Heart left ventricle (tissue), 16 donors: ENCODE measurements around the gene ABTB2. TPM values are rescaled to one million over a fixed set of nuclear protein-coding genes. Genes with fewer than 3 reads are reported as not detected.
"Not testable (repeated sequence)": the region's sequence is repeated elsewhere in the genome, so short reads cannot be mapped to it uniquely, and the experiment has no call there.

ENCODE experiments used
- ATAC-seq, 4 donors: fragments of 200-7000 bp; cut with Tn5 transposase; one replicate each; pipeline ENCODE4 v1.9.1; 2020 to 2022; ENCODE audit warnings: moderate library complexity in 4 of 4, mild to moderate bottlenecking in 3 of 4, moderate number of reproducible peaks in 1 of 4
- DNase-seq, 5 donors: peaks; one replicate each; pipeline ENCODE4 v3.0.0-alpha.2; 2020
- H3K27ac ChIP-seq, 12 donors: fragments of 200-600 bp; sonication (generic) in 4 of 12; one replicate each; pipeline versions ENCODE4 v1.5.0 to v1.8.0; 2016 to 2022; ENCODE audit warnings: mild to moderate bottlenecking in 2 of 12
- H3K27me3 ChIP-seq, 9 donors: fragments of 200-600 bp; sonication (generic) in 2 of 9; one replicate each; pipeline versions ENCODE4 v1.5.1 to v1.8.0; 2016 to 2022; ENCODE audit warnings: mild to moderate bottlenecking in 3 of 9
- H3K36me3 ChIP-seq, 9 donors: fragments of 200-600 bp; sonication (generic) in 2 of 9; one replicate each; pipeline versions ENCODE4 v1.5.0 to v1.8.0; 2018 to 2022; ENCODE audit warnings: mild to moderate bottlenecking in 2 of 9
- H3K4me1 ChIP-seq, 12 donors: fragments of 200-600 bp; sonication (generic) in 4 of 12; one replicate each; pipeline versions ENCODE4 v1.5.0 to v1.8.0; 2016 to 2022; ENCODE audit warnings: mild to moderate bottlenecking in 3 of 12
- H3K4me3 ChIP-seq, 12 donors: fragments of 200-600 bp; sonication (generic) in 4 of 12; one replicate each; pipeline versions ENCODE4 v1.5.0 to v1.8.0; 2017 to 2022; ENCODE audit warnings: mild to moderate bottlenecking in 9 of 12, moderate library complexity in 4 of 12
- H3K9me3 ChIP-seq, 12 donors: fragments of 200-600 bp; sonication (generic) in 4 of 12; one replicate each; pipeline versions ENCODE4 v1.5.0 to v1.8.0; 2016 to 2022; ENCODE audit warnings: mild to moderate bottlenecking in 1 of 12
- POLR2A ChIP-seq, 2 donors: fragments of 450-650 bp; IDR thresholded peaks; one replicate each; pipeline ENCODE4 v1.6.1; 2017; ENCODE audit warnings: antibody characterized with exemption in 2 of 2, mild to moderate bottlenecking in 2 of 2, moderate library complexity in 2 of 2
- WGBS, 4 donors: extraction: QIAGEN DNeasy Blood & Tissue Kit in 2 of 4; methylation state at CpG; one replicate each; pipeline versions ENCODE4 v1.1.5 to v1.1.7; 2013 to 2018; 5-methylcytosine and 5-hydroxymethylcytosine counted together
- intact Hi-C, 10 donors: fragments of 100-400 bp; cut with DNase I; formaldehyde crosslinking; loops; one replicate each; pipeline versions ENCODE4 v1.11.1 to v1.14.2; 2022
- polyA plus RNA-seq, 2 donors: library from polyadenylated mRNA; stranded (reverse); fragments of 200-250 nt; gene quantifications; one replicate each; pipeline ENCODE4 v1.2.3, GENCODE V29; 2013
- total RNA-seq, 9 donors: library from RNA; depleted of rRNA in 2 of 9; stranded (reverse); fragments of >200 nt in 2 of 9; fragmentation: NEBNext Ultra II Directional in 3 of 9; extraction: Animal tissue kit (Norgen Biotek cat#: 25700) in 3 of 9; gene quantifications; one replicate each; pipeline versions ENCODE4 v1.1.0 to v1.2.4, GENCODE V29; 2016 to 2023
- TF ChIP-seq, protein P1 (sequence below), 12 donors: fragments of 200-600 bp; sonication (generic) in 4 of 12; IDR thresholded peaks; one replicate each; pipeline versions ENCODE4 v1.5.0 to v1.8.0; 2018 to 2022; ENCODE audit warnings: antibody characterized with exemption in 12 of 12, mild to moderate bottlenecking in 5 of 12
- donor health status: ischemic (EF 13 %, LVEDD 7.1; RV severe dilation, severe dysfunction).
- donor health status: healthy with polysubstance abuse.
- donor health status: DM: no; HTN: yes; CAD: no.
- donor health status: DM: no; HTN: no; CAD: no.
- donor health status: ischemic (EF 25% LVEDD 6.9; RV normal size, moderate dysfunction).
- donor health status: ischemic (EF 25% LVEDD 5.7; RV mildly dilated, moderate dysfunction).
- donor health status: healthy.
- donor health status: DM: yes; HTN: yes; CAD: no.
- donor health status: ischemic (EF 35%, LVEDD 5.7; RV mildly dilated, moderate dysfunction).
- donor health status: nonischemic (EF 11% LVEDD 7.7; RV severe dilation, severe dysfunction).
- donor health status: DM: yes; HTN: yes; CAD: no.
- donor health status: PGD.
- donor health status: ischemic (EF 29% LVEDD 5.4; RV normal size, mild dysfunction).
- donor health status: nonischemic (EF 23%, LVEDD 6.1; RV moderate dilation, normal function).

Gene ABTB2
- total and polyA plus RNA-seq, 11 donors, result 3.3 to 27.1 (median 12.5) TPM

DNA sequence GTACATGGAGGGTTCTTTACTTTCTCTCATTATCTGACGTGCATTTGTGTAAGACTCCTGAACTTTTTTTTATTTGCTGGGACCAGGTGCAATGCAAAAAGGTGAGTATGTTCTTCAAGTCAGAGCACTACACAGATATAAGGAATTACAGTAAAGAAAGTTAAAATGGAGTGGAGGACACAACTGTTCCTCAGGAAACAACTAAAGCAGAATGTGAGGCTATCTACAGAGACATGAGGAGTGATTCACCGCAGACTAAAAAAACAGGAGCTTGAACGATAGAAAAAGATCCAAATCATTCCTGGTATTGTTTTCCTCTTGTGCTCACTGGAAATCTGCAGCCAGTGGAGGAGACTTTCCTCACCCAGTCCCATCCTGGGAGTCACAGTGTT lies 106.2 kb downstream of the ABTB2 start:
- TF ChIP-seq, protein P1, sequence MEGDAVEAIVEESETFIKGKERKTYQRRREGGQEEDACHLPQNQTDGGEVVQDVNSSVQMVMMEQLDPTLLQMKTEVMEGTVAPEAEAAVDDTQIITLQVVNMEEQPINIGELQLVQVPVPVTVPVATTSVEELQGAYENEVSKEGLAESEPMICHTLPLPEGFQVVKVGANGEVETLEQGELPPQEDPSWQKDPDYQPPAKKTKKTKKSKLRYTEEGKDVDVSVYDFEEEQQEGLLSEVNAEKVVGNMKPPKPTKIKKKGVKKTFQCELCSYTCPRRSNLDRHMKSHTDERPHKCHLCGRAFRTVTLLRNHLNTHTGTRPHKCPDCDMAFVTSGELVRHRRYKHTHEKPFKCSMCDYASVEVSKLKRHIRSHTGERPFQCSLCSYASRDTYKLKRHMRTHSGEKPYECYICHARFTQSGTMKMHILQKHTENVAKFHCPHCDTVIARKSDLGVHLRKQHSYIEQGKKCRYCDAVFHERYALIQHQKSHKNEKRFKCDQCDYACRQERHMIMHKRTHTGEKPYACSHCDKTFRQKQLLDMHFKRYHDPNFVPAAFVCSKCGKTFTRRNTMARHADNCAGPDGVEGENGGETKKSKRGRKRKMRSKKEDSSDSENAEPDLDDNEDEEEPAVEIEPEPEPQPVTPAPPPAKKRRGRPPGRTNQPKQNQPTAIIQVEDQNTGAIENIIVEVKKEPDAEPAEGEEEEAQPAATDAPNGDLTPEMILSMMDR (IDR thresholded peaks at IDR 0.05), result no peak
- TF ChIP-seq POLR2A (IDR thresholded peaks at IDR 0.05), result no peak
- intact Hi-C loops, result loop anchor here in 4 of 10 donors (5.0 to 10.0 kb wide), 2 partner anchors 103 to 106 kb away; partner anchors contain the start of gene ABTB2 (in 4 of the 4)
- H3K36me3 ChIP-seq, result no peaks in the 10 kb centered on the region

DNA sequence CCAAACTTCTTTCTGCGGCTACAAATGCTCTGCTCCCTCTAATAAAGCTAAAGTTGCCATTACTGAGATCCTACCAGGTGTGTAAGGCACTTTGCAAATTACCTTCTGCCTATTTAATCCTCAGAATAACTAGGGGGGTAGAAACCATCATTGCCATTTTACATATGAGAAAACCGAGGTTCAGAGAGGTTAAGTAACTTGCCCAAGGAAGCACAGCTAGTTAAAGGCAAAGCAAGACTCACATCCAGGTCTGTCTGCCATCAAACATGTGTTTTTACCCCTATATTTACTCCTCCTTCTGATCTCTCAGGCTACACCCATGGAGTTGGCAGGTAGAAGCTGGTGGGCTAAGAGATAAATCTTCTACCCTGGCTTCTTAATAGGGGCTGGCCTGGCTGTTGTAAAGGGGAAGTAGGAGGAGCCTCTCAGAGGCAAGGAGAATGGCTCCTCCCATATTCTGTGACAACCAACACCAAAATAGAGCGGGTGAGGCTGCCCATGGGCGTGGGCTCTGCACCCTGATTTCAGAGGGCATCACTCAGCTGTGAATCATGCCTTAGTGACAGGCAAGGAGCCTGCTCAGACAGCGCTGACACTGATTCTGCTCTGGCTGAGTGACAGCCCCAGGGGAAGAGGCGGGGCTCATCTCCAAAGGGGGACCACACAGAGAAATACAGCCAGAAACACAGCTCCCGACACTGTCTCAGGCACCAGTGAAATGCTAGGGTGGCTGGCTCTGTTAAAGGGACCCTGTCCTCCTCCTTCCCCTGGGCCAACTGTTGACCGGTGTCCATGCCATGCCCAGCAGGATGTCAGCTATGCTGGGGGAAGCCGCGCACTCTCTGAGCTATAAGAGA lies 106.8 kb downstream of the ABTB2 start:
- Histone ChIP-seq H3K27me3 (no peaks in the 10 kb centered on the region), H3K36me3 (no peaks in the 10 kb centered on the region), H3K4me3 (peak overlapping the region in 8 of 12 donors; percentile 3 to 41 (median 32)), H3K9me3 (no peaks in the 10 kb centered on the region), H3K27ac (peak overlapping the region in 8 of 12 donors; percentile 1 to 72 (median 57)), H3K4me1 (peaks cover 0 to 29% (median 14%) of the 10 kb centered on the region in 12 donors)
- DNase-seq (peak; percentile 50 to 78 (median 69)), ATAC-seq (peak; percentile 86 to 96 (median 94))
- TF ChIP-seq, protein P1 (IDR thresholded peaks at IDR 0.05), result no peak
- TF ChIP-seq POLR2A (IDR thresholded peaks at IDR 0.05), result no peak
- intact Hi-C loops, result loop anchor here in 4 of 10 donors (5.0 to 10.0 kb wide), 2 partner anchors 104 to 106 kb away; partner anchors contain the start of gene ABTB2 (in 4 of the 4)
- 32 to 41% (median 35%) methylated on average over 8 to 10 of the region's 10 CpGs for WGBS, 4 donors

More for the DNA sequence above, 106.2 kb downstream of the ABTB2 start:
- Histone ChIP-seq H3K4me3 (peak overlapping the region in 7 of 12 donors; percentile 17 to 41 (median 34)), H3K27ac (peak overlapping the region in 8 of 12 donors; percentile 1 to 72 (median 54)), H3K9me3 (no peaks in the 10 kb centered on the region), H3K4me1 (peaks cover 0 to 32% (median 14%) of the 10 kb centered on the region in 12 donors), H3K27me3 (no peaks in the 10 kb centered on the region)
- ATAC-seq (no peak), DNase-seq (no peak)
- WGBS, 4 donors, result 21 to 26% (median 24%) methylated on average over 3 of the region's 3 CpGs

DNA sequence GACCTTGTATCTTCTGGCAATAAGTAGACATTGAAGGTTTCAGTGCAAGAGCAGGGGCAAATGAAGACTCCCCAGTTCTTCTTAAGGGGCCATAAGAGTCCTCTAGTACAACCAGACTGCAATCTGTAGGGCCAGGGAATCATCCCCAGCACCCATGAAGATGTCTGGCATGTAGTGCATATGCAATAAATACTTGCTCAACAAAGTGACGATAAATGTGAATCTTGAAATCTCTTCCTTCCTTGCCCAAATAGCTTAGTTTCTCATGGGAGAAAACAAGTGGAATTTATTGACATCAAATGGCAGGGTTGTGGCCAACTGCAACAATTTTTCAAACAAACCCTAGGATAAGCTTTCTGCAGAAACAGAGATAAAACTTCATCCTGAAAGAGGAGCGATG lies 107.6 kb downstream of the ABTB2 start:
- ATAC-seq (no peak), DNase-seq (no peak)
- TF ChIP-seq, protein P1 (IDR thresholded peaks at IDR 0.05), result no peak
- no peak for TF ChIP-seq POLR2A (IDR thresholded peaks at IDR 0.05)
- Histone ChIP-seq H3K27me3 (no peaks in the 10 kb centered on the region), H3K4me3 (no peak overlapping the region), H3K27ac (peak overlapping the region in 1 of 12 donors; percentile 72), H3K36me3 (no peaks in the 10 kb centered on the region), H3K4me1 (peaks cover 0 to 35% (median 14%) of the 10 kb centered on the region in 12 donors), H3K9me3 (no peaks in the 10 kb centered on the region)
- intact Hi-C loops, result loop anchor here in 4 of 10 donors (5.0 to 10.0 kb wide), 2 partner anchors 105 to 107 kb away; partner anchors contain the start of gene ABTB2 (in 4 of the 4)
- 76 to 94% (median 89%) methylated on average over 2 of the region's 2 CpGs for WGBS, 4 donors

DNA sequence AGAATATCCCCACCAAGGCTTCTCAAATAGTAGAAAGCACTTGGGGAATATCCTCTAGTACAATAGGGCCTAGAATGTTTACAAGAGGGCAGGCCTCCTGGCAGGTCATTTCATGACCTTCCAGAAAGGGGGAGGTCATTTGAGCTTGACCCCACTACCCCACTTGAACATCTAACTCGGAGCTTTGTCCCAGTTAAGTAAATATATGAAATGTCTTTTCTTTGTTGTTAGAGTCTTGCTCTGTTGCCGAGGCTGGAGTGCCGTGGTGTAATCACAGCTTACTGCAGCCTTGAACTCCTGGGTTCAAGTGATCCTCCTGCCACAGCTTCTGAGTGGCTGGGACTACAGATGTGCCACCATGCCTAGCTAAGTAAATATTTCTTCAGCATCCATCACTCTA lies 108.4 kb downstream of the ABTB2 start:
- Histone ChIP-seq H3K27me3 (no peaks in the 10 kb centered on the region), H3K27ac (no peak overlapping the region), H3K4me1 (peaks cover 0 to 42% (median 15%) of the 10 kb centered on the region in 12 donors), H3K9me3 (no peaks in the 10 kb centered on the region), H3K36me3 (no peaks in the 10 kb centered on the region), H3K4me3 (no peak overlapping the region)
- intact Hi-C loops, result loop anchor here in 2 of 10 donors (5.0 to 10.0 kb wide), 2 partner anchors 105 to 108 kb away; partner anchors contain the start of gene ABTB2 (in 2 of the 2)
- DNase-seq (no peak), ATAC-seq (no peak)
- 67 to 78% (median 73%) methylated on average over 3 of the region's 3 CpGs for whole genome bisulfite sequencing, 4 donors
- TF ChIP-seq, protein P1 (IDR thresholded peaks at IDR 0.05), result no peak
- TF ChIP-seq POLR2A (IDR thresholded peaks at IDR 0.05), result no peak

DNA sequence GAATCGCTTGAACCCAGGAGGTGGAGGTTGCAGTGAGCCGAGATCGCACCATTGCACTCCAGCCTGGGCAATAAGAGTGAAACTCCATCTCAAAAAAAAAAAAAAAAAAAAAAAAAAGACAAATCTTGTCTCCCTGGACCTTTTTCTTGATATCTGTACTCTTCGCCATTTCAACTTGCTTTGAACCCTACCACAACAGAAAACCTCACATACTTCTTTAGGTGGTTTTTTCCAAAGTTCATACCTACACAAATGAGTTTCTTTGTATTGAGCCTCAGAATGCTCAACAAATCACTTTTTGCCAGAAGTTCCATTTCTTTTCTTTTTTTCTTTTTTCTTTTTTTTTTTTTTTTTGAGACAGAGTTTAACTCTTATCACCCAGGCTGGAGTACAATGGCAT lies 111.3 kb downstream of the ABTB2 start:
- intact Hi-C loops, result loop anchor here in 2 of 10 donors (5.0 to 10.0 kb wide), 2 partner anchors 108 to 111 kb away; partner anchors contain the start of gene ABTB2 (in 2 of the 2)
- ATAC-seq, H3K27me3 ChIP-seq, H3K9me3 ChIP-seq, H3K27ac ChIP-seq, H3K36me3 ChIP-seq, DNase-seq, H3K4me3 ChIP-seq: not testable (repeated sequence)
- H3K4me1 ChIP-seq, result peaks cover 0 to 60% (median 32%) of the 10 kb centered on the region in 12 donors
- WGBS, 4 donors, result 68 to 96% (median 79%) methylated on average over 4 of the region's 4 CpGs
